Astrocyte of the spinal cord (primary cell): ENCODE results near the gene COX20.

ENCODE experiments used
- DNase-seq: peaks from one replicate; pipeline ENCODE4 v3.0.0; 2011; ENCODE audit warnings: low read depth, low spot score
- H3K4me3 ChIP-seq: 2 replicates; pipeline ENCODE4 v1.5.1; 2011; ENCODE audit warnings: low read depth, mild to moderate bottlenecking, low read length, moderate library complexity
- in situ Hi-C: cut with HindIII; loops from 2 replicates; pipeline ENCODE4 v1.10.0; 2017; ENCODE audit warnings: low sequenced_read_pairs
- TF ChIP-seq, protein P1 (sequence below): IDR thresholded peaks from 2 replicates; pipeline ENCODE4 v1.5.1; 2012; ENCODE audit warnings: low read depth, mild to moderate bottlenecking, low read length, inconsistent platforms

The COX20 gene

DNA sequence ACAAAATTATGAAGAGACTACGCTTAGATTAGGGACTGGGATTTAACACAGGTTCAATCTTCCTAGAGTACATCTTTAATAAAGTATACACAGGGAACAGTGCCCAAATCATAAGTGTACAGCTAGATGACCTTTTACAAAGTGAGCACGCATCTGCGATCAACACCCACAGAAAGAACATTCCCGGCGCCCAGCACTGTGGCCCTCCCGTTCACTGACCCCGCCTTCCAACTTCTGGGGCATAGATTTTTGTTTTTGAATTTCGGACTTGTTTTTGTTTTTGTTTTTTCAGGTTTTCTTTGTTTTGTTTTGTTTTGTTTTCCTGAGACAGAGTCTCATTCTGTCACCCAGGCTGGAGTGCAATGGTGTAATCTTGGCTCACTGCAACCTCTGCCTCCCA is 30.6 kb upstream of the COX20 start:
- in situ Hi-C loops: no loop called here
- DNase-seq: no peak
- no peak overlapping the region for H3K4me3 ChIP-seq
- TF ChIP-seq, protein P1, sequence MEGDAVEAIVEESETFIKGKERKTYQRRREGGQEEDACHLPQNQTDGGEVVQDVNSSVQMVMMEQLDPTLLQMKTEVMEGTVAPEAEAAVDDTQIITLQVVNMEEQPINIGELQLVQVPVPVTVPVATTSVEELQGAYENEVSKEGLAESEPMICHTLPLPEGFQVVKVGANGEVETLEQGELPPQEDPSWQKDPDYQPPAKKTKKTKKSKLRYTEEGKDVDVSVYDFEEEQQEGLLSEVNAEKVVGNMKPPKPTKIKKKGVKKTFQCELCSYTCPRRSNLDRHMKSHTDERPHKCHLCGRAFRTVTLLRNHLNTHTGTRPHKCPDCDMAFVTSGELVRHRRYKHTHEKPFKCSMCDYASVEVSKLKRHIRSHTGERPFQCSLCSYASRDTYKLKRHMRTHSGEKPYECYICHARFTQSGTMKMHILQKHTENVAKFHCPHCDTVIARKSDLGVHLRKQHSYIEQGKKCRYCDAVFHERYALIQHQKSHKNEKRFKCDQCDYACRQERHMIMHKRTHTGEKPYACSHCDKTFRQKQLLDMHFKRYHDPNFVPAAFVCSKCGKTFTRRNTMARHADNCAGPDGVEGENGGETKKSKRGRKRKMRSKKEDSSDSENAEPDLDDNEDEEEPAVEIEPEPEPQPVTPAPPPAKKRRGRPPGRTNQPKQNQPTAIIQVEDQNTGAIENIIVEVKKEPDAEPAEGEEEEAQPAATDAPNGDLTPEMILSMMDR: no peak

DNA sequence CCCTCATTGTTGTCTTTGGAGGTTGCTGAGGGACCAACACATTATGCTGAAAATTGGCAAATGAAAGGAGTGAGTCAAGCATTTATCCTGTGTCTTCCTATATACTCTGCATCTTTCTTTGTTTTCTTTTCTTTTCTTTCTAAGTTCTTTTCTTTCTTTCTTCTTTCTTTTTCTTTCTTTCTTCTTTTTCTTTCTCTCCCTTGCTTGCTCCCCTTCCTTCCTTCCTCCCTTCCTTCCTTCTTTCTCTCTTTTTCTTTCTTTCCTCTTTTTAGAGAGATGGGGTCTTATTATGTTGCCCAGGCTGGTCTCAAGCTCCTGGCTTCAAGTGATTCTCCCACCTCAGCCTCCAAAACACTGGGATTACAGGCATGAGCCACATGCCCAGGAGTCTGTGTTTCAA is 28.3 kb upstream of the COX20 start:
- in situ Hi-C loops: no loop called here
- TF ChIP-seq, protein P1: no peak
- no peak for DNase-seq
- H3K4me3 ChIP-seq: no peak overlapping the region

DNA sequence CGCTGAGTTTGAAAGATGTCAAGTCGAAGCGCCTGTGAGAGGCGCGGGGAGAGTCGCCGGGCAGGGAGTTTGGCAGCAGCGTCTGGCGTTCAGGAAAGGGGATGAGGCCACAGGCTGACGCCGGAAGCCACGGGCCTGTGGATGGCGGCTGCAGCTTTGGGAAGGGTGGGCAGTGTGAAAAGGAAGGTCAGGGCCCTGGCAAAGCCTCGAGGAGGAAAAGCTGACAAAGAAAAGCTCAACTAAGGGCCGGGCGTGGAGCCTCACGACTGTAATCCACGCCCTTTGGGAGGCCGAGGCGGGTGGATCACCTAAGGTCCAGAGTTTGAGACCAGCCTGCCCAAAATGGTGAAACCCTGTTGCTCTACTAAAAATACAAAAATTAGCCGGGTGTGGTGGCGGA is 25.2 kb upstream of the COX20 start:
- in situ Hi-C loops: no loop called here
- TF ChIP-seq, protein P1: no peak
- H3K4me3 ChIP-seq: no peak overlapping the region
- no peak for DNase-seq

DNA sequence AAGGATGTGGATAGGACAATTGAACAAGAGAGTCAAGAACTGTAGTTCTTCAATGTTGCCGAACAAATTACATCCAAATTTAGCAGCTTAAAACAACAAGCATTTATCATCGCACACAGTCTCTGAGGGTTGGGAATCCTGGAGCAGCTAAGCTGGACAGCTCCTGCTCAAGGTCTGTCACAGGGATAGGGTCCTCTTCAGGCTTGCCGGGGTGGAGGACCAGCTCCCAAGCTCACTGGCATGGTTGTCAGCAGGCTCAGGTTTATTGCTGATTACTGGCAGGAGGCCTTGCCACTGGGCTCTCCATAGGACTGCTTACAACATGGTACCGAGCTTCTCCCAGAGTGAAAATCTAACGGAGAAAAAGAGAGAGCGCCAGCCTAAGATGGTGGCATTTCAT is 22.1 kb upstream of the COX20 start:
- no peak overlapping the region for H3K4me3 ChIP-seq
- in situ Hi-C loops: no loop called here
- TF ChIP-seq, protein P1: no peak
- DNase-seq: no peak

DNA sequence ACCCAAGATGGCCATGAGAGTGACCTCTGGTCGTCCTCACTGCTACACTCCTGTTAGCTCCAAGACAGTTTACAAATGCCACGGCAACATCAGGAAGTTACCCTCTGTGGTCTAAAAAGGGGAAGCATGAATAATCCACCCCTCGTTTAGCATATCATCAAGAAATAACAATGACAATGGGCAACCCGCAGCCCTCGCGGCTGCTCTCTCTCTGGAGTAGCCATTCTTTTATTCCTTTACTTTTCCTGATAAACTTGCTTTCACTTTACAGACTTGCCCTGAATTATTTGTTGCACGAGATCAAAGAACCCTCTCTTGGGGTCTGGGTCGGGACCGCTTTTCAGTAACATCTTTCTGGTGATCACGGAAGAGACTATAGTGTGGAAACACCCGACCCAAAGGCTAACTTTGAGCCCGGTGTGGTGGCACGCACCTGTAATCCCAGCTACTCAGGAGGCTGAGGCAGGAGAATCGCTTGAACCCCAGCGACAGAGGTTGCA is 19.8 kb upstream of the COX20 start:
- in situ Hi-C loops: no loop called here
- TF ChIP-seq, protein P1: no peak
- DNase-seq: no peak

DNA sequence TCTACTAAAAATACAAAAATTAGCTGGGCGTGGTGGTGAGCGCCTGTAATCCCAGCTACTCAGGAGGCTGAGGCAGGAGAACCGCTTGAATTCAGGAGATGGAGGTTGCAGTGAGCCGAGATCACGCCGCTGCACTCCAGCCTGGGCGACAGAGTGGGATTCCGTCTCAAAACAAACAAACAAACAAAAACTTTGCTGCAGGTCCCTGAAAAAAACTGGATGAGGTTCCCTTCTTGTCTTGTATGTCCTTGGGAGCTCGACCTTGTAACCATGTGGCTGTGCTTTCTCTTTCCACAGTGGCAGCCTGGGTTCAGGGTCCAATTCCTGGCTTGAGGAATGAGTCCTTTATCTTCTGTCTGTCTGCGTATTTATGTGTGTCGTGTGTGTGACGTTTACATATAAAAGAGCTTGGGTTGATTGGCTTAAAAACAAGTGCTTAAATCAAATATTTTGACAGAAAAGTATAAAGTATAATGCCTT is 18.0 kb upstream of the COX20 start:
- in situ Hi-C loops: no loop called here
- TF ChIP-seq, protein P1: no peak
- DNase-seq: no peak
- H3K4me3 ChIP-seq: no peak overlapping the region

More for the DNA sequence above, 19.8 kb upstream of the COX20 start:
- H3K4me3 ChIP-seq: no peak overlapping the region

DNA sequence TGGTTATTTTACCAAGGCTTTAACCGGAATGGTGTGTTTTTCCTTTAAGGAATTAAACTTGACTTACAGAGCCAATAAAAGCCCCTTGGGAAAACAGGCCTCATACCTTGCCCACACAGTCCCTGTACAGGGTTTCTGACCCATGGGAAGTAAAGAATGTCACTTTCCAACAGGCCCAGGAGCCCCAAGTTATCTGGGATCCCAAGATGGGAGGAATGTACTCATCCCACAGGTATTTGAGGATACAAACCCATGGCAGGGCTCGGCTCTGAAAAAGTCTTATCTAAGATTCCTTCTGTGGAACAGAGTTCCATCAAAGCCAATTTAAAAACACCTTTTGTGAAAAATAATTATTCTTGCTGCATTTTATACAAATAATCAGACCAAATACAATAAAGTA is 15.3 kb upstream of the COX20 start:
- in situ Hi-C loops: no loop called here
- TF ChIP-seq, protein P1: no peak
- DNase-seq: no peak
- H3K4me3 ChIP-seq: no peak overlapping the region
